T follicular helper cell (primary cell): ENCODE measurements around the gene EBF3.

Source experiments
- DNase-seq: peaks from one replicate; pipeline ENCODE4 v3.0.0-alpha.2; 2020; ENCODE audit warnings: low read depth

Gene EBF3

DNA sequence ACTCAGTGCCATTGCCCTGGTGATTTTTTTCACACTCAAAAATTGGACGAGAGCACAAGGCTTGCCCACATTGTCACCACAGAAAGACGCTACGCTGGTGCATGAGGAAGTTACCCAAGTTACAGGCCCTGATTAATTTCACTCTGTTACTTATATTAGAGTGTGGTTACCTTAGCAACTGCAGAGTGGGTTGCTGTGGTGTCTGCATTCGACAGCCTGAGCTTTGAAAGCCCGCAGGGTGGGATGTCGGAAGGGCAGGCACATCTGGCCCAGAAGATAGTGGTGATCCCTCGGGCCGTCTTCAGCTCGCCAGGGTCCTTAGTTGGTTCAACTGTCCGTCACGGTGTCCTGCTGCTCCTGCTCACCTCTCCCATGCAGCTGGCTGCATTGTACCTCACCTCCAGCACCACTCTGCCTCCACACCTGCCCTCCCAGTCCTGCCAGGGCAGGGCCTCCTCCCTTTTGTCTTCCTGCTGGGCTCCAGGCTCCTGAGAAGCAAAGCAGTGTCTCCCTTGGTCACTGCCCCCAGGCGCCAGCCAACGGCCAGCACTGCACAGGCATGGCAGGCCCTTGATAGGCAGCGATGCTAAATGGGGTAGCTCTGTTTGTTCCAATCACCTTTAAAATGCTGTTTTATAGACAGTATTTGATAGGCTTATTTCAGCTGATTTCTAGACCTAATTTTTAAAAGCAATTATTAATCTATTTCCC, 167.2 kb downstream of the EBF3 start:
- no peak for DNase-seq

DNA sequence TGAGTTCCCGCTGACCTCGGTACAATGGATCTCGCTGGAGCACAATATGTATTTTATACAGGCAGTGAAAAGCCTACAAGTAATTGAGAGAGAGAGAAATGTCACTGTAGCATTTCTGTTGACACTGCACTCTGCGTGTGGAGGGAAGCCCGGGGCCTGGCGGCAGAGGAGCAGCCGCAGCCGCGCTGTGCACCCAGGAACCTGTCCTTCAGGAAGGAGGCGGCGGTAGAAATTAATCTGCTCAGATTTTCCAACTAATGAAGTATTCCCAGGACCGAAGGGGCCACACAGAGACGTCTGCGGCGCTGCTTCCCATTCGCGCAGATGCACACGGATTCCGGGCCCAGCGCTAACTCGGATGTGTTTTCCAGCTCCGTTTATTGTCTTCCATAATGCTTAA, 170.1 kb downstream of the EBF3 start:
- no peak for DNase-seq

DNA sequence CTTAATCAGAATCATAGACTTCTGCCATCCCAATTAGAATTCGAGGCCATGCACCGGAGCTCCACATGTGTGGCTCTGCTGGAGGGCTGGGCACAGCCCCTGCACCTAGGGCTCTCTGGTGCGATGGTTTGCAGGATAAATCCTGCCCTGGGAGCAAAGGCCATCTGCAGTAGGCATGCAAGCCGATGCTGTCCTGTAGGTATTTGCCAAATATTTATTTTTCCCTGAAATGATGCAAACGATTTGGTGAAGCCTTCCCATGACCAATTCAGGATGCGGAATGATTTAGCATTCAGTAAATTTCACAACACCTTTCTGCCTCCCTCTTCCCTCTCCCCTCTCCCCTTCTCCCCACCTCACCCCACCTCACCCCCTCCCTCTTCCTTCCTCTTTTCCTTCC, 170.6 kb downstream of the EBF3 start:
- DNase-seq = no peak

DNA sequence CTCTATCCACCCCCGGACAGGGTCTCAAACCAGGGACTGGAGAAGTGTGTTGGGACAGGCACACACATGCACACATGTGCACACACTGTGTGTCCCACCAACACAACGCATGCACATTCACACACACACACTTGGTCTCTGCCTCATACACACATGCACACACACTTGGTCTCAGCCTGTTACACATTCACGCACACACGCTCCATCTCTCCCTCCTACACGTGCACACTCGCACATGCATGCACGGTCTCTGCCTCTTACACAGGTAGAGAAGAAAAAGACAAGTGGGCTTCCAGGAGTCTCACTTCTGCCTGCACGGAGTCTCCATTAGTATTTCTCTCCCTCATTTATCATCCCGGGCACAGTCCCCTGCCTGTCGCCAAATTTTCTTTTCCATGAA, 171.2 kb downstream of the EBF3 start:
- no peak for DNase-seq

DNA sequence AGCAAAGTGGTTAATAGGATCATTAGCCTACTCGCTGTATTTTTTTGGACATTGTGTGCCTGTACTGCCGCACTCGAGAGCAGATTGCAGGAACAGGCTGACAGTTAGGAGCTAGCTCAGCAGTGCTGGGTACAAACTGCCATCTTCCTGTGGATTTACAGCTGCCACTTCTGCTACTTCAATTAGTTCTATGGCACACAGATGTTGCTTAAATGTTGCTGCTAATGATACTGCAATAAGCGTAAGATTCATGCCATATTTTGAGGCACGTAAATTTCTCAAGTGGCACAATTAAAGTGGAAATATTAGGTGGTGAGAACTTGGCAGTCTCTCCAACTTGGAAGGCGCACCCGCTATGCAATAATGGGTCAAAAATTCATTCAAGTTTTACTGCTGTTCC, 171.9 kb downstream of the EBF3 start:
- DNase-seq = no peak

DNA sequence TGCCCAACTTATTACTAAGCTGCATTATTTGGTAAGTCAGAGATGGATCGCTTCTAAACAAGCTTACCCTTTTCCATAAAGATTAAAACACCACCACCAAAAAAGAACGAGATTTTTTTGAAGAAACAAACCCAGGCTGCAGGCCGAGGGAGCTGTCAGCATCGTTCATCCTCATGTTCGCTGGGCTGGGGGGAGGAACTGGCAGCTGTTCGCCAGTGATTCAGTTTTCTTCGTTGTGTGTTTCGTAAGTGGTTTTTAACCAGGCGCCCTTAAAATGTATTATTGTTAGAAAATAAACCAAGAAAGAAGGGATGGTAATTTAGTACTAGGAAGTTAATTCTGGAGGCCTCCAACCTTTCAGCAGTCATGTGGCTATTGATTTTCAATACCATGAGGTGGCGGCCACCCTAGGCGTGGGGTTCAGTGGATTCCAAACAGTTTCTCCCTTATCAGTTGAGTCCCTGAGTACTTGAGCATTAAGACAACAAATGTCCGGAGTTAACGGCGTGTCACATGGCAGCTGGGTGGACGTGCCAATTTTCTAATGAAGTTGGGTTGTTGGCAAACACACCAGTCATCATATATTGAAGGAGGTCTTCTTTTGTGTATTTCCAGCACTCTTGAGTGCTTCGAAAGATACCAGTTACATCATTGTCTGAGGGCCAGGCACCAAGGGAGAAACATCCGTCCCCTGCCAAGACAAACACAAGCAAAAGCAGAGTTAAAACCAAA, 173.2 kb downstream of the EBF3 start:
- no peak for DNase-seq

DNA sequence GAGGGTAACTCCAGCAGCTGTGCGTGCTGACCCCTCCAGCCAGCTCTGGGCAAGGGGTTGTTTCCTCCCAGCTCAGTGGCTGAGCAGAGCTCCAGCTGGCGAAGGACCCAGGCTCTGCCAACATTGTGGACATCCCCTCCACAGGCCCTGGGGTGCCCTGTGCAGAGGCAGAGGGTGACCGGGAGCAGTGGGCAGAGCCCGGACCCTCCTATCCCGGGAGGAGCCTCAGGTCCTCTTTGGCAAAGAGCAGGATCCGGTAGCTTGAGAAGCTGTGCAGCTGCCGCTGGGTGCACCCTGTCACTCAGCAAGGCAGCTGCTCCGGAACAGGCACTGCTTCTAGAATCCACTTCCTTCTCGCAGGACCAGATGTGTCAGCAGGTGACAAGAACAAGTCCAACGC, 175.9 kb downstream of the EBF3 start:
- no peak for DNase-seq

DNA sequence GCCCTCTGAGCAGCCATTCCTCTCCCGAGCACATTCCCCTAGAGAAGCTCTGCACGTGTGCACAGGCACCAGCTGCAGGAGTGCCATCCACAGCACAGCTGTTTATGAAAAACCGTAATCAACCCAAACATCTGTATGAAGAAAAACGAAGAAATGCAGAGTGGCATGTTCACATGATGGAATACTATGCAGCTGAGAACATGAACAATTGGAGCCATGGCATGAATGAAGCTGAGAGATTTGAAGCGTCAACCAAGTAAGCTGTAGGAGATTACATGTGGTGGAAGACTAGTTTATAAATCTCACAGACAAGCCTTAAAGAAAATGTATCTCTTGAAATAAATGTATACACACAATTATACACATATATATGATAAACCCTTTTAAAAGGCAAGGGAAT, 176.5 kb downstream of the EBF3 start:
- DNase-seq = no peak

DNA sequence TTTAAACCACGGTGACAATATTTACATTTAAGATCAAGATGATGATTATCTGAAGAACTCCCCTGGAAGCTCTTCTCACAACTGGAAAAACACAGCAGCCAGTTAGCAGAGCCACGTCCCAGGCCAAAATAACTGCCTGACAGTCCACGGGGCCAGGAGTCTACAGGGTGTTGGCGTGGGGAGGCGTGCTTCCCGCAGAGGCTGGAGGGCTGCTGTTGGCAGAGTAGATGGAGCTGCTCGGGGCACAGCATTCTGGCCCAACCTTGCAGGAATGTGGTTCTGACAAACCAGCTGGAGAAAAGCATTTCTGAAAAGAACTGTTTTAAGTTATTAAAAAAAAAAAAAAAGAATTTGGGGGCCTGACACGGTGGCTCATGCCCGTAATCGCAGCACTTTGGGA, 177.9 kb downstream of the EBF3 start:
- no peak for DNase-seq

DNA sequence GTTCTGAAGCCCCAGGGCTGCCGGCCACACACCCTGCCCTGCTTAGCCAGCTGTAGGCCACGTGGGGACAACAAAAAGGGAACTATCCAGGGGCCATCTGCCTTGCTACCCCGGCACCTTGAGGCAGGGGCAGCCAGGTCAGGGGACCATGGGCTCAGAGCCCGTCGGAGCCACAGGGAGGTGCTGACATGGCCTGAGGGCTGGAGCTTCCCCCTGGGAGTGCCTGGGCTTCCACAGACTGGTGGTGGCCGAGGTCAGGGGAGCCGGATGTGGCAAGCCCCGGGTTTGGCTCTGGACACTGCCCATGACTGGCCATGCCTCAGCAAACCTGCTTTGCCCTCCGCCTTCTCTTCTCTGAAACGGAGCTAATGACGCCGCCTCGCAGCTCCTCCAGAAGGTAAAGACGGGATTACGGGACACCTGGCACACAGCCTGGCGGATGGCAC, 178.5 kb downstream of the EBF3 start:
- no peak for DNase-seq
